ENCODE measurements around the gene CAP1. TPM values are rescaled to one million over a fixed set of nuclear protein-coding genes. Genes with fewer than 3 reads are reported as not detected.

Gene CAP1
- total and polyA plus RNA-seq, 9 of the 15 experiments (the other 6 are each of a cell fraction or from before 2014, with no cell fraction given) = 230 to 658 (median 281) TPM

DNA sequence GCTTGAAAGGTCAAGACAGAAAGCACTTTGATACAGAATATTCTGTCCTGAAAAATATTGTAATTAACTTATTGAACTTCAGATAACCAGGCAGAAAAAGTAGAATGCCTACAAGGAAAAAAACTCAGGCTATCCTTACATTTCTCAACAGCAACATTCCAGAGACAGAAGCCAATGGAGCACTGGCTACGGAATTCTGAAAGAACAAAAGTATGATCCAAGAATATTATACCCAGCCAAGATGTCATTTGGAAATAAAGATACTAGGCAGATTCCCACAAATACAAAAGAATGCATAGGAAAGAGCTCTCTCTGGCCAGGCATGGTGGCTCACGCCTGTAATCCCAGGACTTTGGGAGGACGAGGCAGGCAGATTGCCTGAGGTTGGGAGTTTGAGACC lies 62.4 kb downstream of the CAP1 start:
- ChIA-PET POLR2A (no interaction called here), CTCF (ENCODE audit: low intra/inter-chr PET ratio) (no interaction called here)
- no peak for FAIRE-seq
- no peak overlapping the region for H3K9ac ChIP-seq (ENCODE audit: insufficient read depth in 1 of 2, low read depth in 2 of 2, low read length in 2 of 2)
- TF ChIP-seq CBX3 (IDR thresholded peaks at IDR 0.05; ENCODE audit: borderline replicate concordance in 1 of 2, low read length in 2 of 2) = 0 out of 3 replicates have a peak, but pooled peaks of 1 of the 2 experiments have one; percentile 28
- no peak for TF ChIP-seq TOE1 (IDR thresholded peaks at IDR 0.05; ENCODE audit: borderline replicate concordance)
- TF ChIP-seq TOE1 (CRISPR knock-in tag; IDR thresholded peaks at IDR 0.05; ENCODE audit: borderline replicate concordance, low read depth) = no peak
- TF ChIP-seq SRSF1 (IDR thresholded peaks at IDR 0.05; ENCODE audit: low read depth, low read length) = no peak
- peak; percentile 54; the same call in 1 of the 2 replicates for TF ChIP-seq TRIM28 (IDR thresholded peaks at IDR 0.05)
- TF ChIP-seq ZFP1 (CRISPR knock-in tag; IDR thresholded peaks at IDR 0.05) = peak; percentile 95
- peak in 1 of 2 experiments; percentile 24; a peak in 1 of 4 replicates for TF ChIP-seq TRIM24 (IDR thresholded peaks at IDR 0.05)
- BruUV-seq (replicated peaks) = no TSS peak
- no peak for DNase-seq (ENCODE audit: extremely low read depth in 1 of 4, low spot score in 3 of 4)
- no peak overlapping the region for H3K27ac ChIP-seq (ENCODE audit: extremely low read depth, low read depth, low read length)
- no peak for ATAC-seq
- H4K20me1 ChIP-seq (replicated peaks; ENCODE audit: control insufficient read depth, insufficient read depth, low read length) = no peaks in the 10 kb centered on the region
- no peak overlapping the region for H3K4me3 ChIP-seq
- H3K9me1 ChIP-seq (ENCODE audit: control insufficient read depth, insufficient read depth, low read length) = no peaks in the 10 kb centered on the region
- H3K36me3 ChIP-seq (ENCODE audit: control insufficient read depth, insufficient read depth, low read length) = no peaks in the 10 kb centered on the region
- WGBS (ENCODE audit: insufficient coverage, low coverage, missing lambda C conversion rate) = 25% methylated on average over 3 of the region's 3 CpGs
- H3K9me3 ChIP-seq (replicated peaks; ENCODE audit: control insufficient read depth, insufficient read depth, low read depth, low read length) = peaks cover 4% of the 10 kb centered on the region; the same call in 1 of the 2 replicates
- no peak overlapping the region for H2AFZ ChIP-seq (ENCODE audit: low read depth, low read length)
- no peaks in the 10 kb centered on the region for H3K27me3 ChIP-seq (ENCODE audit: control insufficient read depth in 2 of 2, insufficient read depth in 2 of 2, low read length in 2 of 2)
- H3K79me2 ChIP-seq (ENCODE audit: control insufficient read depth, insufficient read depth, low read length) = no peaks in the 10 kb centered on the region
- no peaks in the 10 kb centered on the region for H3K4me1 ChIP-seq (replicated peaks in 1 of 2; ENCODE audit: control insufficient read depth in 2 of 2, insufficient read depth in 2 of 2, low read length in 2 of 2)
- in situ Hi-C loops (cut with MboI) (no loop called here), intact Hi-C loops (cut with micrococcal nuclease) (no loop called here)
- H3K4me2 ChIP-seq (ENCODE audit: insufficient read depth, low read length) = no peak overlapping the region

DNA sequence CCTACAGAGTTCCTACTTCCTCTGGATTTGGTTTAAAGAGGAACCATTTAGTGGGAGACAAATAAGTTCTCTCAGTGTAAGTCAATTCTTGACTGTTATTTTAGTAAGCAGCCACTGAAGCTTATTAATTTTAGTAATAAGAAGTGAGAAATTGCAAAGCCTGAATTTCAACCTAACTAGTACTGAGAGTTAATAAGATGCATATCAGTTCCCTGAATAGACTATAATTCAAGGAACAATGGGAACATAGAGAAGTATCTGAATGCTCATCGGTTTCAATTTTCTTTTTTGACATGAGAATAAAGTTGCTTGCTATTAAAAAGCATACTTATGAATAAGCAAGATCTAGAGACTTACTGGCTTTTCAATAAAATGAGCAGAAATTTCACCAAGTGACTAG lies 64.5 kb downstream of the CAP1 start:
- H4K20me1 ChIP-seq (replicated peaks; ENCODE audit: control insufficient read depth, insufficient read depth, low read length) = no peaks in the 10 kb centered on the region
- no peak overlapping the region for H3K9ac ChIP-seq (ENCODE audit: insufficient read depth in 1 of 2, low read depth in 2 of 2, low read length in 2 of 2)
- H3K36me3 ChIP-seq (ENCODE audit: control insufficient read depth, insufficient read depth, low read length) = no peaks in the 10 kb centered on the region
- peaks cover 4% of the 10 kb centered on the region; the same call in 1 of the 2 replicates for H3K9me3 ChIP-seq (replicated peaks; ENCODE audit: control insufficient read depth, insufficient read depth, low read depth, low read length)
- no peaks in the 10 kb centered on the region for H3K4me1 ChIP-seq (replicated peaks in 1 of 2; ENCODE audit: control insufficient read depth in 2 of 2, insufficient read depth in 2 of 2, low read length in 2 of 2)
- no peaks in the 10 kb centered on the region for H3K9me1 ChIP-seq (ENCODE audit: control insufficient read depth, insufficient read depth, low read length)
- H3K27me3 ChIP-seq (ENCODE audit: control insufficient read depth in 2 of 2, insufficient read depth in 2 of 2, low read length in 2 of 2) = no peaks in the 10 kb centered on the region
- WGBS (ENCODE audit: insufficient coverage, low coverage, missing lambda C conversion rate) = 0% methylated on average over 1 of the region's 1 CpG
- ATAC-seq (no peak), FAIRE-seq (no peak), DNase-seq (ENCODE audit: extremely low read depth in 1 of 4, low spot score in 3 of 4) (no peak)
- POLR2A ChIA-PET = interaction anchor here (1.2 to 1.7 kb wide), 2 partner anchors 11 to 210 kb away, joined by 3 to 4 read pairs; no protein-coding TSS in a partner anchor
- no peaks in the 10 kb centered on the region for H3K79me2 ChIP-seq (ENCODE audit: control insufficient read depth, insufficient read depth, low read length)
- H3K4me3 ChIP-seq = no peak overlapping the region
- H2AFZ ChIP-seq (ENCODE audit: low read depth, low read length) = no peak overlapping the region
- in situ Hi-C loops (cut with MboI) = no loop called here
- intact Hi-C loops (cut with micrococcal nuclease) = no loop called here
- no peak overlapping the region for H3K4me2 ChIP-seq (ENCODE audit: insufficient read depth, low read length)
- H3K27ac ChIP-seq (ENCODE audit: extremely low read depth, low read depth, low read length) = no peak overlapping the region
- CTCF ChIA-PET (ENCODE audit: low intra/inter-chr PET ratio) = no interaction called here
- BruUV-seq (replicated peaks) = no TSS peak
- TF ChIP-seq ZNF436 (CRISPR knock-in tag; IDR thresholded peaks at IDR 0.05) = no peak
- no peak for TF ChIP-seq ZFP1 (CRISPR knock-in tag; IDR thresholded peaks at IDR 0.05)
- TF ChIP-seq, protein P1, sequence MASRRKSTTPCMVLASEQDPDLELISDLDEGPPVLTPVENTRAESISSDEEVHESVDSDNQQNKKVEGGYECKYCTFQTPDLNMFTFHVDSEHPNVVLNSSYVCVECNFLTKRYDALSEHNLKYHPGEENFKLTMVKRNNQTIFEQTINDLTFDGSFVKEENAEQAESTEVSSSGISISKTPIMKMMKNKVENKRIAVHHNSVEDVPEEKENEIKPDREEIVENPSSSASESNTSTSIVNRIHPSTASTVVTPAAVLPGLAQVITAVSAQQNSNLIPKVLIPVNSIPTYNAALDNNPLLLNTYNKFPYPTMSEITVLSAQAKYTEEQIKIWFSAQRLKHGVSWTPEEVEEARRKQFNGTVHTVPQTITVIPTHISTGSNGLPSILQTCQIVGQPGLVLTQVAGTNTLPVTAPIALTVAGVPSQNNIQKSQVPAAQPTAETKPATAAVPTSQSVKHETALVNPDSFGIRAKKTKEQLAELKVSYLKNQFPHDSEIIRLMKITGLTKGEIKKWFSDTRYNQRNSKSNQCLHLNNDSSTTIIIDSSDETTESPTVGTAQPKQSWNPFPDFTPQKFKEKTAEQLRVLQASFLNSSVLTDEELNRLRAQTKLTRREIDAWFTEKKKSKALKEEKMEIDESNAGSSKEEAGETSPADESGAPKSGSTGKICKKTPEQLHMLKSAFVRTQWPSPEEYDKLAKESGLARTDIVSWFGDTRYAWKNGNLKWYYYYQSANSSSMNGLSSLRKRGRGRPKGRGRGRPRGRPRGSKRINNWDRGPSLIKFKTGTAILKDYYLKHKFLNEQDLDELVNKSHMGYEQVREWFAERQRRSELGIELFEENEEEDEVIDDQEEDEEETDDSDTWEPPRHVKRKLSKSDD (conservative IDR thresholded peaks at IDR 0.05; ENCODE audit: low read length) = no peak
- TF ChIP-seq GATAD2B (IDR thresholded peaks at IDR 0.05; ENCODE audit: borderline replicate concordance) = no peak
